SH-SY5Y (cell line): Measurements from ENCODE around the gene PRMT5.

Experiments
- GATA2 ChIP-seq: IDR thresholded peaks from 2 replicates; pipeline ENCODE4 v1.6.1; 2011; ENCODE audit warnings: mild to moderate bottlenecking, low read depth, low read length
- GATA3 ChIP-seq: IDR thresholded peaks from 2 replicates; pipeline ENCODE4 v1.6.1; 2011; ENCODE audit warnings: low read depth, mild to moderate bottlenecking, low read length, moderate library complexity

Gene PRMT5

DNA sequence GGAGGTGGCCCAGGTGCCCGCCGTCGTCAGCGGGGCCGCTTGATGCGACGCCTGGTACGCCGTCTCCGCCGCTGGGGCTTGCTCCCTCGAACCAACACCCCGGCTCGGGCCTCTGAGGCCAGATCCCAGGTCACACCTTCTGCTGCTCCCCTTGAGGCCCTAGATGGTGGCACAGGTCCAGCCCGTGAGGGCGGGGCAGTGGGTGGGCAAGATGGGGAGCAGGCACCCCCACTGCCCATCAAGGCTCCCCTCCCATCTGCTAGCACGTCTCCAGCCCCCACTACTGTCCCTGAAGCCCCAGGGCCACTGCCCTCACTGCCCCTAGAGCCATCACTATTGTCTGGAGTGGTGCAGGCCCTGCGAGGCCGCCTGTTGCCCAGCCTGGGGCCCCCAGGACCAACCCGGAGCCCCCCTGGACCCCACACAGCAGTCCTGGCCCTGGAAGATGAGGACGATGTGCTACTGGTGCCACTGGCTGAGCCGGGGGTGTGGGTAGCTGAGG lies 52.1 kb downstream of the PRMT5 start:
- TF ChIP-seq GATA2 = no peak
- no peak for TF ChIP-seq GATA3

DNA sequence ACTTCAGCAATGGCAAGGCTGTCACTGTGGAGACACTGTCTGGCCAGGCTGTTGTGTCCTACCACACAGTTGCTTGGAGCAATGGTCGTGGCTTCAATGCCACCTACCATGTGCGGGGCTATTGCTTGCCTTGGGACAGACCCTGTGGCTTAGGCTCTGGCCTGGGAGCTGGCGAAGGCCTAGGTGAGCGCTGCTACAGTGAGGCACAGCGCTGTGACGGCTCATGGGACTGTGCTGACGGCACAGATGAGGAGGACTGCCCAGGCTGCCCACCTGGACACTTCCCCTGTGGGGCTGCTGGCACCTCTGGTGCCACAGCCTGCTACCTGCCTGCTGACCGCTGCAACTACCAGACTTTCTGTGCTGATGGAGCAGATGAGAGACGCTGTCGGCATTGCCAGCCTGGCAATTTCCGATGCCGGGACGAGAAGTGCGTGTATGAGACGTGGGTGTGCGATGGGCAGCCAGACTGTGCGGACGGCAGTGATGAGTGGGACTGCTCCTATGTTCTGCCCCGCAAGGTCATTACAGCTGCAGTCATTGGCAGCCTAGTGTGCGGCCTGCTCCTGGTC lies 53.3 kb downstream of the PRMT5 start:
- no peak for TF ChIP-seq GATA2
- TF ChIP-seq GATA3 = no peak

DNA sequence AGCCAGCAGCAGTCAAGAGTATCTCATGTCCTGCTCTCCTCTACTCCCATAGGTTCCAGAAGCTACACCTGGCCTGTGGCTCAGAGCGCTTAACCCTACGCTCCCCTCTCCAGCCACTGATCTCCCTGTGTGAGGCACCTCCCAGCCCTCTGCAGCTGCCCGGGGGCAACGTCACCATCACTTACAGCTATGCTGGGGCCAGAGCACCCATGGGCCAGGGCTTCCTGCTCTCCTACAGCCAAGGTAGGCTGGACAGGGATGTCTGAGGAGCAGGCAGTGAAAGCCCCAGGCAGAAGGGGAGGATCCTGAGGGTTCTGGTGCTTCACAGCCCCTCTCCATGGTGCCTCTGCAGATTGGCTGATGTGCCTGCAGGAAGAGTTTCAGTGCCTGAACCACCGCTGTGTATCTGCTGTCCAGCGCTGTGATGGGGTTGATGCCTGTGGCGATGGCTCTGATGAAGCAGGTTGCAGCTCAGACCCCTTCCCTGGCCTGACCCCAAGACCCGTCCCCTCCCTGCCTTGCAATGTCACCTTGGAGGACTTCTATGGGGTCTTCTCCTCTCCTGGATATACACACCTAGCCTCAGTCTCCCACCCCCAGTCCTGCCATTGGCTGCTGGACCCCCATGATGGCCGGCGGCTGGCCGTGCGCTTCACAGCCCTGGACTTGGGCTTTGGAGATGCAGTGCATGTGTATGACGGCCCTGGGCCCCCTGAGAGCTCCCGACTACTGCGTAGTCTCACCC lies 54.0 kb downstream of the PRMT5 start:
- TF ChIP-seq GATA2 (no peak), GATA3 (no peak)

DNA sequence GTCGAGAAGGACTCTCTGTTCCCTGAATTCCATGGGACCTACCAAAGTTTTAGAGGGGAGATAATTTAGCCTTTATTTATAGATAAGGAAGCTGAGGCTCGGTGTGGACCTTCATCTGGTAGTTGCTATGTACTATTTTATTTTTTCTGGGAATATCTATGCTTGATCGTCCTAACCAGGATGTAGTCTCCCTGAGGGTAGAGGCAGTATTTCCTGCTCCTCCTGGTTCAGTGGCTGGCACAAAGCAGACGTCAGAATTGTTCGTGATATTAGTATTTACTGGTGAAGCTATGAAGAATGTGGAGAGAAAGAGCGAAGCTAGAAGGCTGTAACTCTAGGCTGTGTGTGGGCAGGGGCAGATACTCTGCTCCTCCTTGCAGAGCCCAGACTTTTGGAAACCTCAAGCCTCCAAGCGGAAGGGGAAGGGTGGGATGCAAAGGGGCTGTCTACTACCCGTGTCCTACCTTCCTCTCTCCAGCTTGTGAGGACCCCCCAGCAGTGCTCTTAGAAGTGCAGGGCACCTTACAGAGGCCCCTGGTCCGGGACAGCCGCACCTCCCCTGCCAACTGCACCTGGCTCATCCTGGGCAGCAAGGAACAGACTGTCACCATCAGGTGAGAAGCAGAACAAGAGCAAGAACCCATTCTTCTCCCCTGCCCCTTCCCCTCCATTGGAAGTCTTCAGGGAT lies 56.2 kb downstream of the PRMT5 start:
- TF ChIP-seq GATA3 = no peak
- no peak for TF ChIP-seq GATA2

DNA sequence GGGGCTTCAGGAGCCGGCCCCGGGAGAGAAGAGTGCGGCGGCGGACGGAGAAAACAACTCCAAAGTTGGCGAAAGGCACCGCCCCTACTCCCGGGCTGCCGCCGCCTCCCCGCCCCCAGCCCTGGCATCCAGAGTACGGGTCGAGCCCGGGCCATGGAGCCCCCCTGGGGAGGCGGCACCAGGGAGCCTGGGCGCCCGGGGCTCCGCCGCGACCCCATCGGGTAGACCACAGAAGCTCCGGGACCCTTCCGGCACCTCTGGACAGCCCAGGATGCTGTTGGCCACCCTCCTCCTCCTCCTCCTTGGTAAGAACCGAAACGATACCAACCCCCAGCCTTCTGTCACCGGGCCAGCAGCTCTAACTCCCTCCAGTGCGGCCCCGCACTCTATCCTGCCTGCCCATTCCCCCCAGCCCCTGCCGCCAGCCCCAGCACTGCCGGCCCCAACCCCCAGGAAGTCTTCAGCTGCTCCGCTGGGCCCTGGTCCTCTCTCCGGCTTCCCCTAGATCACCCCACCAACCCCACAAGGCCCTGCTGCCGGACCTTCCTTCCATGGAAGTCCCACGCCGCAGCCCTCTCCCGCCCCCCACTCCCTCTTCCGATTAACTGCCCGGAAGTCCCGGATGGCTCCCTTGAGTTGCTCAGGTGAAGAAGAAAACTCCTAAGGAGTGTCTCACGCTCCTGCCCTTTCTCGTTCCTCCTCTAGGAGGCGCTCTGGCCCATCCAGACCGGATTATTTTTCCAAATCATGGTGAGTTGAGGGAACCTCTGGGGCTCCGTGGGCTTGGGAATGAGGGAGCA lies 56.9 kb downstream of the PRMT5 start:
- TF ChIP-seq GATA3 (no peak), GATA2 (no peak)

DNA sequence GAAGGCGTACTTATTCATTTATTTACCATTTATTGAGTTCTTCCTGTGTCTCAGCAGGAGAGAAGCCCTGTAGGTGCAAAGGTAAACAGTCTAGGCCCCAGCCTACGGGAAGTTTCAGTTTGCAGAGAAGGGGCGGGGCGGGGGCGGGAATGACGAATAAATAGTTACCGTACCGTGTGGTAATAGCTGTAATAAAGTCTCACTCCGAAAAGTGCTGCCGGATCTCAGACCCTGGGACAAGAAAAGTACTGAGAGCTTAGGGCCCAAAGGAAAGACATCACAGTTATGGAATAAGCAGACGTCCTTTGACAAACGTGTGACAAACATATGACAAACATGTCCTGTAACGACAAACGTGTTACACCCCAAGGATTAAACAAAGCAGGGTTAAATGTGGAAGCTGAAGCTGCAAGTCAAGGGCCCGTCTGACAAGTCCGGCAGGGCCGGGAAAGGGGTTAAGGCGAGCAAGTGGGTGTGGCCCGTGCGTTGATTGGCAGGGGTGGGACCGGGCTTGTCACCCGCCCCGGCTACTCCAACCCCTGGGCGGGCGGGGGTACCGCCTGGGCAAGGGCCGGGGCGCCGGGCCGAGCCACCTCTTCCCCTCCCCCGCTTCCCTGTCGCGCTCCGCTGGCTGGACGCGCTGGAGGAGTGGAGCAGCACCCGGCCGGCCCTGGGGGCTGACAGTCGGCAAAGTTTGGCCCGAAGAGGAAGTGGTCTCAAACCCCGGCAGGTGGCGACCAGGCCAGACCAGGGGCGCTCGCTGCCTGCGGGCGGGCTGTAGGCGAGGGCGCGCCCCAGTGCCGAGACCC lies 57.7 kb downstream of the PRMT5 start, which contains the start of gene LRP10:
LRP10 (plus strand) TSS at position 517 of the 809 bp plus-strand sequence. CDS start 564 bp downstream, outside the sequence.
- TF ChIP-seq GATA3 (no peak), GATA2 (no peak)

DNA sequence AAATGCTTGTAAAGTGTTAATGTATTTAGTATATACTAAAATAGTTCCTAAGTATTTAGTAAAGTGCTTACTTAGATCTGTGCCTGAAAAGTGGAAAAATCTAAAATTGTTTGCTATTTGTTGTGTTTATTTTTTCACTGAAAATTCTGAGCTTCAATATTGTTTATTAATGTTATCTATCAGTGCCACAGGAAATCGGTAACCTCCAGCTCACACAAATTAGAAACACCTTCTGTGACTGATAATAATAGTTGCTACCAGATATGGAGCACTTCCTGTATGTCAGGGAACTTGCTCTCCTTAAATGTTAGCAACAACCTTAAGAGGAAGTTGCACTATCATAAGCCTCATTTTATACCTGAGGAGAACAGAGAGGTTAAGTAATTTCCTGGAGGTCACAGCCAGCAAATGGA lies 58.4 kb downstream of the PRMT5 start:
- TF ChIP-seq GATA2 (no peak), GATA3 (no peak)
